HG03558 (cell line): ENCODE results near the gene B3GNT7.

Experiments
- ATAC-seq: cut with Tn5 transposase; IDR thresholded peaks from one replicate; pipeline ENCODE4 v1.9.1; 2021; ENCODE audit warnings: moderate number of reproducible peaks; ENCODE audit not compliant: unreplicated experiment; ENCODE audit errors: extremely low read depth

The B3GNT7 gene

DNA sequence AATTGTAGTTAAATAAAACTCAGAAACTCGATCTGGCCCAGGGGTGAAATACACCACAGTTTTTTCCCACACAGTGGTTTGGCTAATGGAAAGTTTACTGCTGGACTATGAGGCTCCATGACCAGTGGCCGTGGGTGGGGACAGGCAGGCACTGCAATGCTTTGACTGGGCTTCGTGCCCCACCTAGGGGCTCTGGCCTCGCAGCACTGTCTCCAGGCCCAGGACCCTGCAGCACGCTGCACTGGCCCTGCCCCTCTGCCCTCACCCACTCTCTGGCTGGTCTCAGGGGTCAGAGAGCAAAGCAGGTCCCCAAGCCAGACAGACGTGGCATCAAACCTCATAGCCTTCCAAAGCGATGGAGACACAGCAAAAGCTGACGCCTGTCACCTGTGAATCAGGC, 13.4 kb upstream of the B3GNT7 start:
- no peak for ATAC-seq

DNA sequence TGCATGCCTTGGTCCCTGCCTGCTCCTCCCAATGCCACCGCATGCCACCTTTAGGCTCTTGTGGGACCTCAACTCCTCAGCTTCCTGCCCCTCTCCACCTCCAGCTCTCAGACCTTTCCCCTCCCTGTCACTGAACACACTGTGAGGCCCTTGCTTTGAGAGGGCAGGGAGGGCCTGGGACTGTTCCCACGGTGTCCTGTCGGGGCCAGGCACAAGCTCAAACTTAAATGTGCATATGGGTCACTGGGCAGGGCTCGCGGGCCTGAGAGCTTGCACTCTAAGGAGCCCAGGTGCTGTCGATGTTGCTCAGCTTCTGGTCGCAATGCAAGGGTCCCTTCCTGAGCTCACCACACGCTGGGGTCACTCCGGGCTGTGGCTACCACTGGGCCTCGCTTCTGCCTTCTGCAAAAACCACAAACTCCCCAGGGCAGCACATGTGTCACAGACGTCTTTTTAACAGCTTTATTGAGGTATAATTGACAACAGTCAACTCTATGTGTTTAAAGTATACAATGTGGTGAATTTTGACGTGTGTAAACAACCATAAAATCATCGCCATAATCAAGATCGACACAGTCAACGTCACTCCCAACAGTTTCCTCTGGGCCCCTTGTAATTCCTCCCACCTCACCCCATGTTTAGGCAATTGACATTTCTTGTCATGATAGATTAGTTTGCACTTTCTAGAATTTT, 11.9 kb upstream of the B3GNT7 start:
- no peak for ATAC-seq

DNA sequence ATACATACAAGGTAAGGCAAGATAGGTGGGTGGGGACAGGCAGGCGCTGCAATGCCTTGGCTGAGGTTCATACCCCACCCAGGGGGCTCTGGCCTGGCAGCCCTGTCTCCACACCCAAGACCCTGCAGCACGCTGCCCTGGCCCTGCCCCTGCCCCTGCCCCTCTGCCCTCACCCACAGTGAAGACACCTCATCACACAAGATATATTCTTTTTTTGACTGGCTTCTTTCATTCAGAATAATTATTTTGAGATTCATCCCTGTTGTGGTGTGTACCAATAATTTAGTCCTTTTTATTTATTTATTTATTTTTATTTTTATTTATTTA, 11.4 kb upstream of the B3GNT7 start:
- ATAC-seq, result no peak

GRCh38 chr2:231384970-231385369, 10.5 kb upstream of the B3GNT7 start:
- ATAC-seq, result no peak

- no peak for ATAC-seq
These were observed 10.1 kb upstream of the B3GNT7 start for GRCh38 chr2:231385429-231385828.

GRCh38 chr2:231386446-231386845, 9.1 kb upstream of the B3GNT7 start:
- no peak for ATAC-seq

GRCh38 chr2:231387904-231388724, 7.4 kb upstream of the B3GNT7 start:
- no peak for ATAC-seq

GRCh38 chr2:231388725-231389346, 6.7 kb upstream of the B3GNT7 start:
- ATAC-seq, result no peak

DNA sequence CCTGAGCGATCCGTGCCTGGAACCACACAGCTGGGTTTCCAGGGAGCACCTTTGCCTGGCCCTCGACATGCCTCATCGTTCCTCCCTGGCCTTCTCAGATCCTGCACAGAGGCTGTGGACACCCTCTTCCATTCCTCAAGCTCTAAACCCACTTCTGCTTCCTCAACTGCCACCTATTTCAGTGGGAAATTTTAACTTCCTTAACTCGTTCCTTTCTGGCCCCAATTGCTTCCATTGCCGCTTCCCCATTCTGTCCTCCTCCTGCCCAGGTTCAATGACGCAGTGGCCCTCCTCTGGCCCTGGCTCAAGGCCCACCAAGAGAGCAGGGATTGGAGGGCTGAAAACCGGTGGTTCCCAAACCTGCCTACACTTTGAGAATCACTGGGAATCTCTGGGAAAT, 4.8 kb upstream of the B3GNT7 start:
- ATAC-seq, result no peak

- ATAC-seq, result no peak
These were observed 3.5 kb upstream of the B3GNT7 start for GRCh38 chr2:231391981-231392380.

DNA sequence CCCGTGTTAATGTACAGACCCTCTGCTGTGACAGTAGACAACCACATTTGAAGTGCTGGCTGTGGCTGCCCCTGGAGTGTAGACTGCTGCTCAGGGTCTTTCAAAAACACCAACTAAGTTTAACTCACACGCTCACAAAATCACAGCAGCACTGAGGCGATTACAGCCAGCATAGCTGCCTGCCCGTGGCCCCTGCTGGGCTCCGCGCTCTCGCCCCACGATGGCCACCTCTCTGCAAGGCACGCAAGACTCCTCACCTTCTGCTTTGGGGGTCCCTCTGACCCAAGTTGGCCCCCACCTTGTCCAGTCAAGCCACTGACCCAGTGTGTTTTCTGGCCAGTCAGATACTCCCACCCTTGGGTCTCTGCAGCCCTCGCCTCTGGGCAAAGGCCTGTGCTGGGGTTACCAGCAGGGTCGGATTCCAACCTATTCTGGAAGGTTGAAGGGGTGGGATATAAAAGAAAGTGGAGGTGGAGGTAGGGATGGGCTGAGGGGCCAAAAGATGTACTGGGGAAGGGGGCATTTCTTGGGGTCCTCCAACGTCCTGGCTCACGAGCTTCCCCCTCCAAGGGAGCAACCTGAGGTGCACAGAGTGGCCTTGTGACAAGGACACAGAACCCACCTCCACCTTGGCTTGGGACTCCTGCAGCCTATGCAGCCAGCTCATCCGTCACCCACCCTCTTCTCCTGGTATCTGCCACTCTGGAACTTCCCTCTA, 2.9 kb upstream of the B3GNT7 start:
- ATAC-seq, result no peak

DNA sequence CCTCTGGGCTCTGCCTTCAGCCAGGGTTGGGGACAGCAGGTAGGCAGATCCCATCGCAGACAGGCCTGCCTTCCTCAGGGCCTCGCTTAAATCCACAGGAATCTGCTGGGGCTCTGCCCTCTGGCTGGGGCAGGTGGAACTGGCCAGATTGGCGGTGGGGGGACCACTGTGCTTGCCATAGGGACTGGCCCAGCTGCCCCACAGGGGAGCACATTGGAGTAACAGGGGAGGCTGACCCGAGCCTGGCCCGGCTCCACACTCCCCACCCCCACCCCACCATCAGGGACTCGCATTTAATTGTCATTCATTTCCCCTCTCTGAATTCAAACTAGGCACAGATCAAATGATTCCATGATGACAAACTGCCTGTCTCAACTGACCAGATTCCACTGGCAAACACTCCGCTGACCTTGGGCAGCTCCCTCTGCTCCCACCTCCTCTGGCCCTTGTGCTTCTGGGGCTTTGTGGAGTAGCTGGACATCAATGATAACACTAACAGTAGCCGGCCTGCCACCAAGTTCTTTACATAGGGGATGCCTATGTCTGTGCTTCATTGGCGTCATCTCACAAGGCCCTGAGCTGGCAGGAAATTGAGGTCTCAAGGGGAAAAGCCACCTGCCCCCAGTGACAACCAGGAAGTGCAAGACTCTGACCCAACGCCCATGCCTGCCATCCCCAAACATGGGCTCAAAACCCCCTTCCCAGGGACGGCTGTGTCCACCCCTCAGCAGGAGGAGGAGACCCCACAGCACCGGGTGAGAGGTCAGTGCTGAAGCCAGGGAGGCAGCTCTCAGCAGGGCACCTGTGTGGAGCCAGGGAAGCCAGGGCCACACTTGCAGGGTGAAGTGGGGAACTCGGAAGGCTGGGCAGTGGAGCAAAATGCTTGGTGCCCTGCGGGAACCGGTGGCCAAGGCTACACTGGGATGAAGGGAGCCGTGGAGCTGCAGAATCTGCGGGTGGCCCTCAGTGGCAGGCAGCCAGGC, 2.1 kb upstream of the B3GNT7 start:
- ATAC-seq, result peak; percentile 27

GRCh38 chr2:231394211-231395141, 1.0 kb upstream of the B3GNT7 start:
- peak; percentile 36 for ATAC-seq

GRCh38 chr2:231396058-231396821, 730 bp downstream of the B3GNT7 start:
- no peak for ATAC-seq

GRCh38 chr2:231397011-231397927, 1.8 kb downstream of the B3GNT7 start:
- no peak for ATAC-seq

GRCh38 chr2:231397928-231398294, 2.4 kb downstream of the B3GNT7 start:
- no peak for ATAC-seq

GRCh38 chr2:231398585-231398984, 3.1 kb downstream of the B3GNT7 start:
- ATAC-seq, result no peak
